Natural killer cell (primary cell): ENCODE data around the gene CDC37. TPM values are rescaled to one million over a fixed set of nuclear protein-coding genes. Genes with fewer than 3 reads are reported as not detected.

Source experiments
- ATAC-seq, 3 donors: fragments of 150-1000 bp in 2 of 3; fragments of 200-7000 bp in 1 of 3; cut with Tn5 transposase; 1 replicate in 1 of 3; 2 replicates in 2 of 3; pipeline ENCODE4 v1.10.0; 2021; ENCODE audit warnings: mild to moderate bottlenecking in 2 of 3, moderate library complexity in 2 of 3
- DNase-seq, 2 donors: peaks; one replicate each; pipeline versions ENCODE4 v3.0.0 to v3.0.0-alpha.2; 2013 to 2021; ENCODE audit warnings: mixed read lengths in 1 of 2
- H3K27ac ChIP-seq: one replicate; pipeline ENCODE4 v1.5.1; 2013; ENCODE audit warnings: mild to moderate bottlenecking, low read length
- H3K27me3 ChIP-seq: one replicate; pipeline ENCODE4 v1.6.1; 2013; ENCODE audit warnings: low read length; ENCODE audit not compliant: control insufficient read depth, insufficient read depth
- H3K36me3 ChIP-seq: one replicate; pipeline ENCODE4 v1.6.1; 2013; ENCODE audit warnings: low read length; ENCODE audit not compliant: control insufficient read depth, insufficient read depth
- H3K4me1 ChIP-seq: one replicate; pipeline ENCODE4 v1.6.1; 2013; ENCODE audit warnings: low read length; ENCODE audit not compliant: control insufficient read depth, insufficient read depth
- H3K4me3 ChIP-seq: one replicate; pipeline ENCODE4 v1.5.1; 2013; ENCODE audit warnings: low read length
- H3K9me3 ChIP-seq: one replicate; pipeline ENCODE4 v1.6.1; 2013; ENCODE audit warnings: low read length; ENCODE audit not compliant: control insufficient read depth, insufficient read depth
- H3K27ac Mint-ChIP-seq, 2 donors: one replicate each; pipeline ENCODE4 v1.8.0; 2022; ENCODE audit warnings: mild to moderate bottlenecking in 2 of 2, mixed read lengths in 2 of 2, moderate library complexity in 1 of 2
- H3K27me3 Mint-ChIP-seq, 2 donors: one replicate each; pipeline ENCODE4 v1.8.0; 2022; ENCODE audit warnings: low read depth in 2 of 2, mixed read lengths in 2 of 2
- H3K36me3 Mint-ChIP-seq: one replicate; pipeline ENCODE4 v1.8.0; 2022; ENCODE audit warnings: mixed read lengths
- H3K4me1 Mint-ChIP-seq, 2 donors: one replicate each; pipeline ENCODE4 v1.8.0; 2022; ENCODE audit warnings: mixed read lengths in 2 of 2
- H3K4me3 Mint-ChIP-seq: one replicate; pipeline ENCODE4 v1.8.0; 2022; ENCODE audit warnings: mild to moderate bottlenecking, moderate library complexity, mixed read lengths
- H3K9me3 Mint-ChIP-seq, 2 donors: one replicate each; pipeline ENCODE4 v1.8.0; 2022; ENCODE audit warnings: mixed read lengths in 2 of 2
- WGBS: methylation state at CpG from one replicate; pipeline ENCODE4 v1.1.7; 2013; ENCODE audit warnings: missing lambda C conversion rate; ENCODE audit not compliant: insufficient coverage; 5-methylcytosine and 5-hydroxymethylcytosine counted together
- intact Hi-C: fragments of 100-400 bp; cut with micrococcal nuclease; formaldehyde crosslinking; loops from one replicate; pipeline ENCODE4 v1.14.2; 2022
- total RNA-seq, 4 donors: library from RNA; stranded (reverse); fragments of 120-200 nt in 1 of 4; gene quantifications; one replicate each; pipeline versions ENCODE4 v1.2.3 to v1.2.4, GENCODE V29; 2013 to 2022
- TF ChIP-seq, protein P1 (sequence below): fragments of 200-600 bp; IDR thresholded peaks from one replicate; pipeline ENCODE4 v1.8.0; 2022; ENCODE audit warnings: antibody characterized with exemption

CDC37 gene
- total RNA-seq, 3 donors from 2014 or later (not counting 1 experiment from before 2014, with no cell fraction given) = 211 to 242 (median 223) TPM

DNA sequence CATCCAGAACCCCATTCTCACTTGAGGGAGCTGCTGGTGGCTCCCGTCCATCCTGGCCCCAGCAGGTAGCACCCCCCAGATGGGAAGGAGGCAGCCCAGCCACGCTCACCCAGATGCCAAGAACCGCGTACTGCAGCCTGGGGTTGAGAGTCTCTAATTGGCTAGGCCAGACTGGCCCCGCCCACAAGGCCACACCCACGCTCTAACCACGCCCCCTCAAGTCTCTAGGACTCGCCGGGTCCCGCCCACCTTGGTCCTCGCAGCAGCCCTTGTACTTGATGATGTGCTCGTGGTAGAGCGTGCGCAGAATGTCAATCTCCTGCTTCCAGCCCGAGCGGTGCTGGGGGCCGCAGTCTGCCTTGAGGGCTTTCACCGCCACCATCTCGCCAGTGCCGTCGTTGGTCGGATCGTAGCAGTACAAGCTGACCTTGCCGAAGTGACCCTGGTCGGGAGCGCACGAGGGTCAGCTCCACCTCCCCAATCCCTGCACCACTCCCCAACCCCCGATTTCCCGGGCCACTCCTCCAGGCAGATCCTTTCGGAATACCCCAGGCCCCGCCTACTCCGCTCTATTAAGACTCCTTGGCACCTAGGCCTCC lies 49.5 kb downstream of the CDC37 start:
- intact Hi-C loops = no loop called here
- Mint-ChIP-seq H3K27me3 (no peaks in the 10 kb centered on the region), H3K4me3 (no peak overlapping the region), H3K36me3 (no peaks in the 10 kb centered on the region), H3K4me1 (no peaks in the 10 kb centered on the region), H3K27ac (no peak overlapping the region), H3K9me3 (no peaks in the 10 kb centered on the region)
- no peak overlapping the region for H3K27ac ChIP-seq
- no peaks in the 10 kb centered on the region for H3K27me3 ChIP-seq
- H3K4me3 ChIP-seq = no peak overlapping the region
- ATAC-seq (peak in 2 of 3 donors; percentile 24 to 65), DNase-seq (peak in 1 of 2 donors; percentile 56)
- peaks cover 47% of the 10 kb centered on the region for H3K36me3 ChIP-seq
- H3K9me3 ChIP-seq = no peaks in the 10 kb centered on the region
- H3K4me1 ChIP-seq = no peaks in the 10 kb centered on the region
- TF ChIP-seq, protein P1, sequence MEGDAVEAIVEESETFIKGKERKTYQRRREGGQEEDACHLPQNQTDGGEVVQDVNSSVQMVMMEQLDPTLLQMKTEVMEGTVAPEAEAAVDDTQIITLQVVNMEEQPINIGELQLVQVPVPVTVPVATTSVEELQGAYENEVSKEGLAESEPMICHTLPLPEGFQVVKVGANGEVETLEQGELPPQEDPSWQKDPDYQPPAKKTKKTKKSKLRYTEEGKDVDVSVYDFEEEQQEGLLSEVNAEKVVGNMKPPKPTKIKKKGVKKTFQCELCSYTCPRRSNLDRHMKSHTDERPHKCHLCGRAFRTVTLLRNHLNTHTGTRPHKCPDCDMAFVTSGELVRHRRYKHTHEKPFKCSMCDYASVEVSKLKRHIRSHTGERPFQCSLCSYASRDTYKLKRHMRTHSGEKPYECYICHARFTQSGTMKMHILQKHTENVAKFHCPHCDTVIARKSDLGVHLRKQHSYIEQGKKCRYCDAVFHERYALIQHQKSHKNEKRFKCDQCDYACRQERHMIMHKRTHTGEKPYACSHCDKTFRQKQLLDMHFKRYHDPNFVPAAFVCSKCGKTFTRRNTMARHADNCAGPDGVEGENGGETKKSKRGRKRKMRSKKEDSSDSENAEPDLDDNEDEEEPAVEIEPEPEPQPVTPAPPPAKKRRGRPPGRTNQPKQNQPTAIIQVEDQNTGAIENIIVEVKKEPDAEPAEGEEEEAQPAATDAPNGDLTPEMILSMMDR = no peak
- WGBS = 98% methylated on average over 32 of the region's 32 CpGs

DNA sequence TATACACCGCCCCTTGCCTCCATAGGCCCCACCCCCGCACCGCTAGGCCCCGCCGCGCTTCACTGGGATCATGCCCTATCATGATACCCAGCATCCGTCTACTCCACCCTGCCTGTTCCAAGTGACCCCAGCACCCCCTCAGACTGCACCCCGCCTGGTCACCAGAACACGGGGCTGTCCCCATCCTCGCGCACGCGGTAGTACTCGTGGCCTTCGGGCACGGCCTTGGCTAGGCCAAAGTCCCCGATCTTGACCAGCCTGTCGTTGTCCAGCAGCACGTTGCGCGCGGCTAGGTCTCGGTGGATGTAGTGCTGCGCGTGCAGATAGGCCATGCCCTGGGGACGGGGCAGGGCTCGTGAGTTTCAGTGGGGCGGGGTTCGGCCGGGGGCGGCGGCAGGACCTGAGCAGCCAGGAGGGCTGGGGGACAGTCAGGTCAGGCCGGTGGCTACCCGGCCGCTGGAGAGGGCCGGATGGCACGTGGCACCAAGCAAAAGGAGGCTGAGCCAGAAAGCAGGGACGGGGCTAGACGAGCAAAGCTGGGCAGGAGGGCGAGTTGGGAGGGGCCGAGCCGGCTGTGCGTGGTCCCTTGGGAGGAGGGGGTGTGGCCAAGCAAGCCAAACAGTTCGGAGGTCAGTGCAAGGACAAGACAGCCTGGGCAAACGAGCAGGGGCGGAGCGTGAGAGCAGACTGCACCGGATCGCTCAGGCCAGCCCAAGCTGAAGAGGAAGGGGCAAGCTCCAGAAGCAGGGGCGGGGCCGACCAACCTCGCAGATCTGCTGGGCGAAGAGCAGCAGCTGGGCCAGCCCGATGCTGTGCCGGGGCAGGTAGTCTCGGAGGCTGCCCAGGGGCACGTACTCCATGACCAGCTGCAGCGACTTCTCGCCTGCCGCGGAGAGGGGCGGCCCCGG lies 50.3 kb downstream of the CDC37 start:
- Mint-ChIP-seq H3K27me3 (no peaks in the 10 kb centered on the region), H3K36me3 (no peaks in the 10 kb centered on the region), H3K9me3 (no peaks in the 10 kb centered on the region), H3K27ac (no peak overlapping the region), H3K4me1 (no peaks in the 10 kb centered on the region), H3K4me3 (no peak overlapping the region)
- Histone ChIP-seq H3K4me3 (no peak overlapping the region), H3K4me1 (no peaks in the 10 kb centered on the region), H3K9me3 (no peaks in the 10 kb centered on the region), H3K27ac (no peak overlapping the region), H3K36me3 (peaks cover 39% of the 10 kb centered on the region), H3K27me3 (no peaks in the 10 kb centered on the region)
- WGBS = 97% methylated on average over 63 of the region's 63 CpGs
- TF ChIP-seq, protein P1 = no peak
- intact Hi-C loops = no loop called here
- ATAC-seq (peak in 1 of 3 donors; percentile 6), DNase-seq (no peak)

DNA sequence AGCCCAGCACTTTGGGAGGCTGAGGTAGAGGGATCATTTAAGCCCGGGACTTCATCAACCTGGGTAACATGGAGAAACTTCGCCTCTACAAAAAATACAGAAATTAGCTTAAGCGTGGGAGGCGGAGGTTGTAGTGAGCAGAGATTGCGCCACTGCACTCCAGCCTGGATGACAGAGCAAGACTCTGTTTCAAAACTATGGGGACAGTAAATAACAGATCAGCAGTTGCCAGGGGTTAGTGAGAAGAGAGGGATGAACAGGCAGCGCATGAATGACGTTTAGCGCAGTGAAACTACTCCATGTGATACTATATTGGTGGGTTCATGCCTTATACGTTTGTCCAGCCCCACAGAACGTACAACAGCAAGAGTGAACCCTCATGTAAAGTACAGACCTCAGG lies 56.8 kb downstream of the CDC37 start:
- no peak overlapping the region for H3K27ac ChIP-seq
- DNase-seq = no peak

More for the DNA sequence above, 56.8 kb downstream of the CDC37 start:
- Histone ChIP-seq H3K4me1 (no peaks in the 10 kb centered on the region), H3K27me3 (no peaks in the 10 kb centered on the region), H3K36me3 (peaks cover 6% of the 10 kb centered on the region), H3K9me3 (no peaks in the 10 kb centered on the region), H3K4me3 (no peak overlapping the region)
- TF ChIP-seq, protein P1 = no peak
- intact Hi-C loops = no loop called here
- 92% methylated on average over 10 of the region's 10 CpGs for WGBS
- ATAC-seq = peak in 1 of 3 donors; percentile 43
- Mint-ChIP-seq H3K9me3 (no peaks in the 10 kb centered on the region), H3K36me3 (no peaks in the 10 kb centered on the region), H3K4me1 (no peaks in the 10 kb centered on the region), H3K4me3 (no peak overlapping the region), H3K27ac (peak overlapping the region in 1 of 2 donors; percentile 24), H3K27me3 (no peaks in the 10 kb centered on the region)
